ENCODE measurements around the gene USP48. TPM values are rescaled to one million over a fixed set of nuclear protein-coding genes. Genes with fewer than 3 reads are reported as not detected.

The USP48 gene
- total and polyA plus RNA-seq, 5 donors from 2014 or later = 31.3 to 126 (median 39.2) TPM

GRCh38 chr1:21707891-21708290, 75.1 kb downstream of the USP48 start:
- ATAC-seq (ENCODE audit: low read depth in 2 of 2) = no peak
- Histone ChIP-seq H3K9me3 (ENCODE audit: control insufficient read depth in 2 of 2, low read length in 2 of 2) (no peaks in the 10 kb centered on the region), H3K36me3 (ENCODE audit: control insufficient read depth, insufficient read depth, low read length) (peaks cover 74% of the 10 kb centered on the region), H3K27ac (ENCODE audit: insufficient read depth, low read length, poor library complexity, severe bottlenecking) (no peak overlapping the region), H3K4me3 (ENCODE audit: low read depth, low read length) (no peak overlapping the region), H3K4me1 (ENCODE audit: control insufficient read depth, insufficient read depth, low read length, poor library complexity, severe bottlenecking) (no peaks in the 10 kb centered on the region), H3K27me3 (ENCODE audit: control insufficient read depth, insufficient read depth, low read length) (no peaks in the 10 kb centered on the region)
- DNase-seq = no peak
- H3K4me3 Mint-ChIP-seq = no peak overlapping the region
- H3K27ac Mint-ChIP-seq = peak overlapping the region in 1 of 3 donors; percentile 8
- peaks cover 40% of the 10 kb centered on the region for H3K36me3 Mint-ChIP-seq
- H3K9me3 Mint-ChIP-seq = no peaks in the 10 kb centered on the region
- peaks cover 15 to 20% (median 18%) of the 10 kb centered on the region in 4 donors for H3K4me1 Mint-ChIP-seq
- H3K27me3 Mint-ChIP-seq = no peaks in the 10 kb centered on the region

- DNase-seq (no peak), ATAC-seq (ENCODE audit: low read depth in 2 of 2) (no peak)
- peak overlapping the region in 2 of 3 donors; percentile 8 to 36 for H3K27ac Mint-ChIP-seq
- Histone ChIP-seq H3K4me1 (ENCODE audit: control insufficient read depth, insufficient read depth, low read length, poor library complexity, severe bottlenecking) (no peaks in the 10 kb centered on the region), H3K36me3 (ENCODE audit: control insufficient read depth, insufficient read depth, low read length) (peaks cover 70% of the 10 kb centered on the region), H3K4me3 (ENCODE audit: low read depth, low read length) (no peak overlapping the region), H3K27ac (ENCODE audit: insufficient read depth, low read length, poor library complexity, severe bottlenecking) (no peak overlapping the region), H3K9me3 (ENCODE audit: control insufficient read depth in 2 of 2, low read length in 2 of 2) (no peaks in the 10 kb centered on the region), H3K27me3 (ENCODE audit: control insufficient read depth, insufficient read depth, low read length) (no peaks in the 10 kb centered on the region)
- no peak overlapping the region for H3K4me3 Mint-ChIP-seq
- H3K9me3 Mint-ChIP-seq = no peaks in the 10 kb centered on the region
- H3K27me3 Mint-ChIP-seq = no peaks in the 10 kb centered on the region
- H3K4me1 Mint-ChIP-seq = peaks cover 15 to 20% (median 18%) of the 10 kb centered on the region in 4 donors
- peaks cover 43% of the 10 kb centered on the region for H3K36me3 Mint-ChIP-seq
Observed at GRCh38 chr1:21707086-21707840, 75.7 kb downstream of the USP48 start.

GRCh38 chr1:21706151-21706835, 76.7 kb downstream of the USP48 start:
- Mint-ChIP-seq H3K4me1 (peaks cover 15 to 24% (median 18%) of the 10 kb centered on the region in 4 donors), H3K9me3 (no peaks in the 10 kb centered on the region), H3K27ac (peak overlapping the region in 1 of 3 donors; percentile 26), H3K4me3 (no peak overlapping the region), H3K27me3 (no peaks in the 10 kb centered on the region), H3K36me3 (peaks cover 42% of the 10 kb centered on the region)
- no peaks in the 10 kb centered on the region for H3K27me3 ChIP-seq (ENCODE audit: control insufficient read depth, insufficient read depth, low read length)
- peaks cover 70% of the 10 kb centered on the region for H3K36me3 ChIP-seq (ENCODE audit: control insufficient read depth, insufficient read depth, low read length)
- H3K9me3 ChIP-seq (ENCODE audit: control insufficient read depth in 2 of 2, low read length in 2 of 2) = no peaks in the 10 kb centered on the region
- H3K4me1 ChIP-seq (ENCODE audit: control insufficient read depth, insufficient read depth, low read length, poor library complexity, severe bottlenecking) = no peaks in the 10 kb centered on the region
- no peak for DNase-seq
- H3K27ac ChIP-seq (ENCODE audit: insufficient read depth, low read length, poor library complexity, severe bottlenecking) = no peak overlapping the region
- no peak for ATAC-seq (ENCODE audit: low read depth in 2 of 2)
- H3K4me3 ChIP-seq (ENCODE audit: low read depth, low read length) = no peak overlapping the region

- Histone ChIP-seq H3K27me3 (ENCODE audit: control insufficient read depth, insufficient read depth, low read length) (no peaks in the 10 kb centered on the region), H3K9me3 (ENCODE audit: control insufficient read depth in 2 of 2, low read length in 2 of 2) (no peaks in the 10 kb centered on the region), H3K27ac (ENCODE audit: insufficient read depth, low read length, poor library complexity, severe bottlenecking) (peak overlapping the region; percentile 28), H3K36me3 (ENCODE audit: control insufficient read depth, insufficient read depth, low read length) (peaks cover 71% of the 10 kb centered on the region), H3K4me1 (ENCODE audit: control insufficient read depth, insufficient read depth, low read length, poor library complexity, severe bottlenecking) (no peaks in the 10 kb centered on the region), H3K4me3 (ENCODE audit: low read depth, low read length) (no peak overlapping the region)
- H3K27ac Mint-ChIP-seq = no peak overlapping the region
- DNase-seq (no peak), ATAC-seq (ENCODE audit: low read depth in 2 of 2) (no peak)
- H3K4me1 Mint-ChIP-seq = peaks cover 17 to 26% (median 18%) of the 10 kb centered on the region in 4 donors
- peaks cover 42% of the 10 kb centered on the region for H3K36me3 Mint-ChIP-seq
- no peaks in the 10 kb centered on the region for H3K9me3 Mint-ChIP-seq
- no peaks in the 10 kb centered on the region for H3K27me3 Mint-ChIP-seq
- no peak overlapping the region for H3K4me3 Mint-ChIP-seq
Observed at GRCh38 chr1:21705303-21705980, 77.5 kb downstream of the USP48 start.

GRCh38 chr1:21704145-21704544, 78.8 kb downstream of the USP48 start:
- Histone ChIP-seq H3K4me1 (ENCODE audit: control insufficient read depth, insufficient read depth, low read length, poor library complexity, severe bottlenecking) (no peaks in the 10 kb centered on the region), H3K27me3 (ENCODE audit: control insufficient read depth, insufficient read depth, low read length) (no peaks in the 10 kb centered on the region), H3K4me3 (ENCODE audit: low read depth, low read length) (no peak overlapping the region), H3K36me3 (ENCODE audit: control insufficient read depth, insufficient read depth, low read length) (peaks cover 76% of the 10 kb centered on the region), H3K27ac (ENCODE audit: insufficient read depth, low read length, poor library complexity, severe bottlenecking) (peak overlapping the region; percentile 28), H3K9me3 (ENCODE audit: control insufficient read depth in 2 of 2, low read length in 2 of 2) (no peaks in the 10 kb centered on the region)
- DNase-seq = peak in 1 of 3 donors; percentile 58
- H3K36me3 Mint-ChIP-seq = peaks cover 42% of the 10 kb centered on the region
- H3K4me1 Mint-ChIP-seq = peaks cover 18 to 31% (median 22%) of the 10 kb centered on the region in 4 donors
- peak; percentile 57 to 71 for ATAC-seq (ENCODE audit: low read depth in 2 of 2)
- peak overlapping the region; percentile 48 to 63 (median 62) for H3K27ac Mint-ChIP-seq
- H3K4me3 Mint-ChIP-seq = peak overlapping the region in 2 of 4 donors; percentile 16 to 35
- no peaks in the 10 kb centered on the region for H3K27me3 Mint-ChIP-seq
- no peaks in the 10 kb centered on the region for H3K9me3 Mint-ChIP-seq

- H3K27ac Mint-ChIP-seq = peak overlapping the region in 2 of 3 donors; percentile 51 to 88
- peaks cover 44% of the 10 kb centered on the region for H3K36me3 Mint-ChIP-seq
Observed at GRCh38 chr1:21703318-21703963, 79.5 kb downstream of the USP48 start.

GRCh38 chr1:21702780-21703179, 80.2 kb downstream of the USP48 start:
- DNase-seq = no peak
- H3K4me1 Mint-ChIP-seq = peaks cover 21 to 36% (median 23%) of the 10 kb centered on the region in 4 donors
- no peak overlapping the region for H3K4me3 Mint-ChIP-seq
- Histone ChIP-seq H3K4me1 (ENCODE audit: control insufficient read depth, insufficient read depth, low read length, poor library complexity, severe bottlenecking) (no peaks in the 10 kb centered on the region), H3K36me3 (ENCODE audit: control insufficient read depth, insufficient read depth, low read length) (peaks cover 68% of the 10 kb centered on the region), H3K4me3 (ENCODE audit: low read depth, low read length) (no peak overlapping the region), H3K27ac (ENCODE audit: insufficient read depth, low read length, poor library complexity, severe bottlenecking) (no peak overlapping the region), H3K9me3 (ENCODE audit: control insufficient read depth in 2 of 2, low read length in 2 of 2) (no peaks in the 10 kb centered on the region), H3K27me3 (ENCODE audit: control insufficient read depth, insufficient read depth, low read length) (no peaks in the 10 kb centered on the region)
- peak overlapping the region; percentile 8 to 88 (median 51) for H3K27ac Mint-ChIP-seq
- H3K27me3 Mint-ChIP-seq = no peaks in the 10 kb centered on the region
- ATAC-seq (ENCODE audit: low read depth in 2 of 2) = no peak
- H3K9me3 Mint-ChIP-seq = no peaks in the 10 kb centered on the region
- H3K36me3 Mint-ChIP-seq = peaks cover 46% of the 10 kb centered on the region

More at GRCh38 chr1:21703318-21703963, 79.5 kb downstream of the USP48 start:
- DNase-seq (peak in 2 of 3 donors; percentile 24 to 65), ATAC-seq (ENCODE audit: low read depth in 2 of 2) (peak in 1 of 2 donors; percentile 48)
- Histone ChIP-seq H3K4me1 (ENCODE audit: control insufficient read depth, insufficient read depth, low read length, poor library complexity, severe bottlenecking) (no peaks in the 10 kb centered on the region), H3K27ac (ENCODE audit: insufficient read depth, low read length, poor library complexity, severe bottlenecking) (no peak overlapping the region), H3K36me3 (ENCODE audit: control insufficient read depth, insufficient read depth, low read length) (peaks cover 74% of the 10 kb centered on the region), H3K27me3 (ENCODE audit: control insufficient read depth, insufficient read depth, low read length) (no peaks in the 10 kb centered on the region), H3K4me3 (ENCODE audit: low read depth, low read length) (no peak overlapping the region), H3K9me3 (ENCODE audit: control insufficient read depth in 2 of 2, low read length in 2 of 2) (no peaks in the 10 kb centered on the region)
- H3K4me1 Mint-ChIP-seq = peaks cover 20 to 32% (median 22%) of the 10 kb centered on the region in 4 donors
- H3K4me3 Mint-ChIP-seq = no peak overlapping the region
- no peaks in the 10 kb centered on the region for H3K27me3 Mint-ChIP-seq
- no peaks in the 10 kb centered on the region for H3K9me3 Mint-ChIP-seq
